Stimulated activated CD8-positive, alpha-beta memory T cell treated with anti-CD3 and anti-CD28 coated beads, Interleukin-12 subunit alpha, Interleukin-12 subunit beta, amount 100 ng/mL, for 24 hours (primary cell): Measurements from ENCODE around the gene COL27A1.
"Not testable (repeated sequence)": the region's sequence is repeated elsewhere in the genome, so short reads cannot be mapped to it uniquely, and the experiment has no call there.

Experiments
- DNase-seq: peaks from one replicate; pipeline ENCODE4 v3.0.0-alpha.2; 2020; ENCODE audit errors: extremely low read depth

Gene COL27A1

GRCh38 chr9:114184071-114184470 is 28.7 kb downstream of the COL27A1 start:
- no peak for DNase-seq

GRCh38 chr9:114184866-114185265 is 29.5 kb downstream of the COL27A1 start:
- no peak for DNase-seq

GRCh38 chr9:114185570-114186490 is 30.5 kb downstream of the COL27A1 start:
- DNase-seq, result no peak

- no peak for DNase-seq
These were observed 31.4 kb downstream of the COL27A1 start for GRCh38 chr9:114186605-114187289.

GRCh38 chr9:114187827-114188226 is 32.5 kb downstream of the COL27A1 start:
- DNase-seq, result no peak

GRCh38 chr9:114189823-114190562 is 34.7 kb downstream of the COL27A1 start:
- no peak for DNase-seq

- no peak for DNase-seq
These were observed 35.2 kb downstream of the COL27A1 start for GRCh38 chr9:114190563-114190905.

GRCh38 chr9:114191402-114191801 is 36.1 kb downstream of the COL27A1 start:
- DNase-seq, result not testable (repeated sequence)

GRCh38 chr9:114192539-114192938 is 37.2 kb downstream of the COL27A1 start:
- no peak for DNase-seq

GRCh38 chr9:114193090-114193489 is 37.8 kb downstream of the COL27A1 start:
- no peak for DNase-seq

- no peak for DNase-seq
These were observed 40.8 kb downstream of the COL27A1 start for GRCh38 chr9:114196117-114196516.

- DNase-seq, result no peak
These were observed 41.8 kb downstream of the COL27A1 start for GRCh38 chr9:114196979-114197622.

- DNase-seq, result no peak
These were observed 43.1 kb downstream of the COL27A1 start for GRCh38 chr9:114198249-114199040.

- no peak for DNase-seq
These were observed 45.5 kb downstream of the COL27A1 start for GRCh38 chr9:114200721-114201300.

- DNase-seq, result no peak
These were observed 47.1 kb downstream of the COL27A1 start for GRCh38 chr9:114202396-114202795.

GRCh38 chr9:114202849-114203248 is 47.5 kb downstream of the COL27A1 start:
- no peak for DNase-seq

GRCh38 chr9:114203410-114204140 is 48.2 kb downstream of the COL27A1 start:
- no peak for DNase-seq

GRCh38 chr9:114204265-114204664 is 48.9 kb downstream of the COL27A1 start:
- DNase-seq, result no peak

- DNase-seq, result no peak
These were observed 50.1 kb downstream of the COL27A1 start for GRCh38 chr9:114205171-114206015.
